Vagina (tissue), 2 donors: Measurements from ENCODE around the gene MUC4.

ENCODE experiments used
- POLR2A ChIP-seq, 2 donors: fragments of 450-650 bp; IDR thresholded peaks; one replicate each; pipeline ENCODE4 v1.6.1; 2017; ENCODE audit warnings: antibody characterized with exemption in 2 of 2, mild to moderate bottlenecking in 2 of 2, moderate library complexity in 2 of 2
- TF ChIP-seq, protein P1 (sequence below), 3 experiments: fragments of 450-650 bp in 2 of 3; fragments of 200-600 bp in 1 of 3; sonication (generic) in 1 of 3; IDR thresholded peaks; one replicate each; pipeline ENCODE4 v1.5.1; 2017 to 2019; ENCODE audit warnings: antibody characterized with exemption in 3 of 3, mild to moderate bottlenecking in 2 of 3, moderate library complexity in 2 of 3

DNA sequence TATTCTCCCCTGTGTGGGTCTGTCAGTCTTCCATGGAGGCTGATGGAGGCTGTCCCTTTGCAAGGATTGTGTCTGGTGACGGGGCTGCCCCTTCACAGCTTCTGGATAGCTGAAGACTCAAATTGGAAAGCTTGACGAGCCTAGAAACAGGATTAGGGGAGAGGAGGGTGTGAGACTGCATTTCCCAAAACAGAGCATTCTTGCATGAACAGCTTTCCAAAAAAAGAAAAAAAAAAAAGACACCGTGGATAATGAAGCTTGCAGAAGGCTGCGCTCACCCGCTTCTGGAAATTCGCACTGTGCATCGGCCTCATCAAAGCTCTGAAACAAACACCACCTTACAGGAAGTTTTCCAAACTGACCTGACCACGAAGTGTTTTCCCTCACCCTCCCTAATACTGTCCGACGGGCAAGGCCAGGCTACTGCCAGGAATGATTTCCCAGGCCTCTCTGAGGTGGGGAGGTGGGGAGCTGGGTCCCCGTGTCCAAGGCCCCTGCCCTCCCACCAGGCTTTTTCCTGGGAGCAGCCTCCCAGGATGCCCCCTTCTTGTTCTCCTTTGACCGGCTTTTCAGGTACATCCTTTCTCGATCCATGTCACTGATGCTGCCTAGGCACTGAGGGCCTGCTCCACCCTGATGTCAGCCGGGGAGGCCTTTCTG is 24.9 kb upstream of the MUC4 start:
- TF ChIP-seq, protein P1, sequence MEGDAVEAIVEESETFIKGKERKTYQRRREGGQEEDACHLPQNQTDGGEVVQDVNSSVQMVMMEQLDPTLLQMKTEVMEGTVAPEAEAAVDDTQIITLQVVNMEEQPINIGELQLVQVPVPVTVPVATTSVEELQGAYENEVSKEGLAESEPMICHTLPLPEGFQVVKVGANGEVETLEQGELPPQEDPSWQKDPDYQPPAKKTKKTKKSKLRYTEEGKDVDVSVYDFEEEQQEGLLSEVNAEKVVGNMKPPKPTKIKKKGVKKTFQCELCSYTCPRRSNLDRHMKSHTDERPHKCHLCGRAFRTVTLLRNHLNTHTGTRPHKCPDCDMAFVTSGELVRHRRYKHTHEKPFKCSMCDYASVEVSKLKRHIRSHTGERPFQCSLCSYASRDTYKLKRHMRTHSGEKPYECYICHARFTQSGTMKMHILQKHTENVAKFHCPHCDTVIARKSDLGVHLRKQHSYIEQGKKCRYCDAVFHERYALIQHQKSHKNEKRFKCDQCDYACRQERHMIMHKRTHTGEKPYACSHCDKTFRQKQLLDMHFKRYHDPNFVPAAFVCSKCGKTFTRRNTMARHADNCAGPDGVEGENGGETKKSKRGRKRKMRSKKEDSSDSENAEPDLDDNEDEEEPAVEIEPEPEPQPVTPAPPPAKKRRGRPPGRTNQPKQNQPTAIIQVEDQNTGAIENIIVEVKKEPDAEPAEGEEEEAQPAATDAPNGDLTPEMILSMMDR (IDR thresholded peaks at IDR 0.05), result no peak
- no peak for TF ChIP-seq POLR2A (IDR thresholded peaks at IDR 0.05)
